HG03064 (cell line): ENCODE results near the gene PERM1.

Experiments
- ATAC-seq: cut with Tn5 transposase; IDR thresholded peaks from one replicate; pipeline ENCODE4 v1.9.1; 2021; ENCODE audit warnings: low read depth; ENCODE audit not compliant: unreplicated experiment

The PERM1 gene

DNA sequence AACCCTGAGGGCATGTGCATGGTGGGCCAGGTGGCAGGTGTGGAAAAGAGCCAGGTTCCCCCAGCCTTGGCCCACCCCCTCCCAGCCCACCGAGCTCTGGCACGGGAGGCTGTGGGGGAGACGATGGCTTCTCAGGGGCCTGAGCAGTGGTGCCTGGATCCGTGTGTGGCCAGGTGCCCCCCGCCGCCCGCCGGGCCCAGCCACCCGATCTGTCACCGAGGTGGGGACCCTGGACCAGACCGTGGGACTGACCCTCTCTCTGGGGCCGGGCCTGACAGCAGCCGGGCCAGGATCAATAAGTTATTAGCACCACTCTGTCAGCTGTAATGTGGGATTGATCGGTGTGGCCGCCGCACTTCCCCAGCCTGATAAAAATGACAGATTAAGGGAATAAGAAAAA lies 44.4 kb downstream of the PERM1 start:
- ATAC-seq: no peak

DNA sequence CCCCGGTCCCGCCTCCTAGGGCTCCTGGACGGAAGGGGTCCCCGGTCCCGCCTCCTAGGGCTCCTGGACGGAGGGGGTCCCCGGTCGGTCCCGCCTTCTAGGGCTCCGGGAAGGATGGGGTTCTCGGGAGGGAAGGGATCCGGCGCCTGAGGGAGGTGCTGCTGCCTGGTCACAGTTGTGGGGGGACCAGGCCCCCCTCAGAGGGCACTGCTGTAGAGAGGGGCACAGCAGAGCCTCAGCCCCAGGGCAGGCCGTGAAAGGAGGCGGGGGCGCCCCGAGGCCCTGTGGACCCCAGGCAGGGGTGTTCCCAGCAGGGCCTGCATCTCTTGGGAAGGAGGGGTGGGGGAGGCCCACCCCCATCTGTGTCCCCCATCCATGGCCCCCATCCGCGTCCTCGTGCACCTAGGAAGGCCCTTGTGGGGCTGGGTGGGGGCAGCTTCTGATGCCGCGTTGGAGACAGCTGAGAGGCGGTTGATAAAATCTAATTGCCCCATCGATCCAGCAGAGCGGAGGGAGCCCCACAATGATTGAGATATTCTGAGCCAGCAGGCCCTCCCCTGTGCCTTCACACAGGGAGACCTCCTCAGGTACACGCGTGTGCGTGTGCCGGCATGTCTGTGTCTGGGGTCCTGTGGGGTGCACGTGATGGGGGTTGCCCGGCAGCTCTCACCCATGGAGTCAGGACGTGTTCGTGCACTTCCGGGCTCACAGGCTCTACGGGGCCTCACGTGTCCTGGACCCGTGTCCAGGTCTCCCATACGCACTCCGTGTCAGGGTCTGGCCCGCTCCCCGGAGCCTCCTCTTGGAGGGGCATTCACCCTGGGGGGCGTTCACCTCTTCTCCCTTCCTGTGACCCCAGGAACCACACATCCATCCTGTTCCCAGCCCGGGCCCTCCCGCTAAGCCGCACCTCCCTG lies 45.3 kb downstream of the PERM1 start:
- no peak for ATAC-seq

DNA sequence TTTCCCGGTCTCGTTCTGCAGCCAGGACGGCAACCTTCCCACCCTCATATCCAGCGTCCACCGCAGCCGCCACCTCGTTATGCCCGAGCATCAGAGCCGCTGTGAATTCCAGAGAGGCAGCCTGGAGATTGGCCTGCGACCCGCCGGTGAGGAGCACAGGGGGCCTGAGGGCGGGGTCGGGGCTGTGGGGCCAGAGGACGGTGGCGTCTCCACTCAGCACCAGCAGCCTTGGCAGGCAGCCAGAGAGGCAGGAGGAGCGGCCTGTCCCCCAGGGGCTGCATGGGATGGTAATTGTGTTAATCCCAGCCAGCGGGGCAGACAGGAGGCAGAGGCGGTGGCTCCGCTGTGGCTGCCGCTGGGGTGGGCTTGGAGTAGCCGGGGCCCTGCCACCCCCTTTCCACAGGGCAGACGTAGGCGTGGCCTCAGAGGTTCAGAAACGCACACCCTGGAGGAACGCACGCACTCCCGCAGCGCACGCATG lies 46.1 kb downstream of the PERM1 start:
- no peak for ATAC-seq

DNA sequence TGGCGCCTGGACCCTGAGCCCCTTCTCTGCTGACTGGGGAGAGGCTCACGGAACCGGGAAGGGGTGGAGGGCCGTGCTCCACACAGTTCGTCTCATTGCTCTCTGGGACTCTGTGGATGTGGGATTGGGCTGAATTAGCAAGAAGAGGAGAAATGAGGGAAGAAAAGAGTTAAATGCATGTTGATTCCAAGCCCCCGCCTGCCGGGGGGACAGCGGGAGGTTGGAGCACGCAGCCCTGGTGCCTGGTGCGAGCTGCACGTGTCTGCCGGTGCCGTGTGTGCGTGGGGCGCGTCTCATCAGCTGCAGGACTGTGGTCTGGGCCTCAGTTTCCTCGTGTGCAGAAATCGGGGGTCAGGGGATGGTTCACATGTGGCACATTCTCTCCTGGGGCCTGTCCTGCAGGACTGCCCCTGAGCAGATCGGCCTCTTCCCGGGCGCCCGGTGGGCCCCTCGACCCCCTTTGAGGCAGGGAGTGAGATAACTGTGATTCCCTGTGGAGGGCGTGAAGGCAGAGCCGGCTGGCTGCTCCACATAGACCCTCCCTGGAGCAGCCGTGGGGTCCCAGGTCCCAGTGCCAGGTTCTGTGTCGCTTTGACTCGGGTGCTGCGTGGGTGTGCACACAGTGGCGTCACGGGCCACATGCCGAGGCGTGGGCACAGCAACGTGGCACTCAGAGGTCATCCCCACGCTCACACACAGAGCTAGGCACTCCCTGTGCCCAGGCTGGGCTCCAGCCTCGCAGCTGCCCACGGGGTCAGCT lies 46.7 kb downstream of the PERM1 start:
- ATAC-seq: no peak

DNA sequence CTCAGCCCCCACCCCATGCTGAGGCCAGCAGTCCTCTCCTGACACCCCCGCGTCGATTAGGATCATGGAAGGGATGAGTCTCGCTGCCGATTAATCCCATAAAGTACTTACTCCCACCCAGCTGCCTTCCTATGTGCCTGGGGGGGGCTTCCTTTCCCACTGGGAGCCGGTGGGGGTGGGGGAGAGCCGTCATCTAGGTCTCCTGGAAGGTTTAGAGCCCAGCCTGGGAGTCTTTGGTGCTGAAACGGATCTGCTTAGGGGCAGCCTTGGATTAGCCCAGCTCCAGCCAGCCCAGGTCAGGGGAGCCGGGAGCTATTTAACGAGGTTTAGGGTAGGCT lies 48.3 kb downstream of the PERM1 start:
- ATAC-seq: no peak

DNA sequence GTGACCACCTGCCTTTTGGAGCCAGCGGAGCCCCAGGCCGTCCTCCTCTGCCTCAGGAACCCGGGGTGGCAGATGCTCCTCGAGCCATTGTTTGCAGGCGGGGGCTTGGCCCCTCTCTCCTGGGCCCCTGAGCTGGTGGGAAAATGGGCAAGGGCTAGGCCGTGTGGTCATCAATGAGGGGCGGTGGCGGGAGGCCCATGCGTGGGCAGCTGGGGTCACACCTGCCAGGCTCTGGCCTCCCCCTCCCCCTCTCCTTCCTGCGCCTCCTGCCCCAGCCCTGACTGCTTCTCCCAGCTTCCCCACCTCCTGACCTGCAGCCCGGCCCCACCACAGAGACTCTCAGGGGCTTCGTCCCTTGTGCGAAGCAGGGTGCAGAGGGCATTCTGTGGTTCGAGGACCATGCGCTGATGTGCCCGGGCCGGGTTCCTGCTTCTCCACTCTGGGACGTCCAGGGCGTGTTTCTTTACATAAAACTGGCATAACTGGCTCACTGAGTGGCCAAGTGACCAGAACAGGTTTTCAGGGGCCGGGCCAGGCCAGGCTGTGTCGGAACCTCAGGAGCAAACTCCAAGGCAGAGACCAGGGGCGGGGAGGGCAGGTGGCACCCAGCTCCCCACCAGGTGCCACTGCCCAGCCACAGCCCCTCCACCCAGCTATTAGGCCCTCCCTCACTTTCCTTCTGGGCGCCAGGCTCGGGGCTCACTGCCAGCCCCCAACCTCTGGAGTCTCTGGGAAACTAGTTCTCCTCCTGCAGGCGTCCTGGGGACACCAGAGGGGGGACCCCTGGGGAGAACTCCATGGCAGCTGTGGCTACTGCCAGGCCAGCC lies 48.9 kb downstream of the PERM1 start:
- ATAC-seq: no peak

DNA sequence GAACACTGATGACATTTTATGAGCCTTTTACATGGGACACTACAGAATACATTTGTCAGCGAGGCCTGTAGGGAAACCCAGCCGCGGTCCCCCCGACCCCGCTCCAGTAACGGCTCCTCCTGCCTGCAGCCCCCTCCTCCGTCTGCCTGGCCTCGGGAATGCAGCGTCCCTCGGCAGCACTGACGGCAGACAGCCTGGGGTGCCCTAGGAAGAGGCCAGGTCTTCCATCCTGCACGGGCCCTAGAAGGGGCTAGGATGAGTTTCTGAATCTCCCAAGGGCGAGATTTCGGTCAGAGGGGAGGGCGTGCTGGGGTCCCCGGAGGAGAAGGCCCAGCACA lies 49.8 kb downstream of the PERM1 start:
- ATAC-seq: no peak

DNA sequence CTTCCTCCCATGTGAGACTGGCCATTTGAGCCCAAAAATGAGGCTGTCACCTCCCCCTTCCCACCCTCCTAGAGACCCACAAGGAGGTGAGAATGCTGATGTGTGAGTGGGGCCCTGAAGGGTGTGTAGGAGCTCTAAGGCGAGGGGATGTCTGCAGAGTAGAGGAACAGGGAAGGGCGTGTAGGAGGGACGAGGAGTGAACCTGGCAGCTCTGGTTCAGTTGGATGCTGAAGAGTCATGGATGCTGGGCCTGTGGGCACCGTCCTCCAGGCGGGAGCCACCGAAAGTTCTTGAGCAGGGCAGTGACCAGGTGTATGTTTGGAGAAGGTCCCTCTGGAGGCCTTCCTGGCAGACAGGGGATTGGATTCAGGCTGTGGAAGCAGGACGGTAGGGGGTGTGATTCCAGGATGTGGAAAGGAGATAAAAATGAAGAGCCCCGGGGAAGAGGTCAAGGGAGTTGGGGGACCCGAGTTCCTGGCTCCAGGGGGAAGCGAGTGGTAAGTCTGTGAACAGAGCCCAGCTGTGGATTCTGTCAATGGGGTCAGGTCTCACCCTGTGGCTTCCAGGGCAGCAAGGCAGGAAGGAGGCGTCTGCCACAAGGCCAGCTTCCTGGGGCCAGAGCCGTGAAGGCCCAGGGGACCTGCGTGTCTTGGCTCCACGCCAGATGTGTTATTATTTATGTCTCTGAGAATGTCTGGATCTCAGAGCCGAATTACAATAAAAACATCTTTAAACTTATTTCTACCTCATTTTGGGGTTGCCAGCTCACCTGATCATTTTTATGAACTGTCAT lies 50.3 kb downstream of the PERM1 start:
- ATAC-seq: no peak

DNA sequence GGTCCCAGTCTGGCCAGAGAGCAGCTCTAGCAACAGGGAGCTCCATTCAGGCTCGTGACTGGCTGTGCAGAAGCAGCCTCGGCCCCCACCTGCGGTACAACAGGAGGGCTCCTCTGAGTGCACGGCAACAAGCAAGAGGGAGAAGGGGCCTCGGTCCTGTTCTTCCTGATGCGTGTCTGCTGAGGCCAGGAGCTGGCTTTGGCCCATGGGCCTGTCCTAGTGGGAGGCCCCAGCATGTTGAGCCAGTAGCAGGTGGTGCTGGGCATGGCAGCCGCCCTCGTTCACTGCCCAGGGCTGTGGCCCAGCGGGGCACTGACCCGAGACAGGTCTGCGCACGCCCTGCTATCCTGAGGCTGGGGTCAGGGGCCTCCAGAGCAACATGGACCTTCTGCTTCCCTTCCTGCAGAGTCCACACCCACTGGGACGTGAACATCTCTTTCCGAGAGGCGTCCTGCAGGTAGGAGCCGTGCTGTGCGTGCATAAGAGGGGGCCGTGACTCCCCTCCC lies 51.2 kb downstream of the PERM1 start:
- no peak for ATAC-seq

DNA sequence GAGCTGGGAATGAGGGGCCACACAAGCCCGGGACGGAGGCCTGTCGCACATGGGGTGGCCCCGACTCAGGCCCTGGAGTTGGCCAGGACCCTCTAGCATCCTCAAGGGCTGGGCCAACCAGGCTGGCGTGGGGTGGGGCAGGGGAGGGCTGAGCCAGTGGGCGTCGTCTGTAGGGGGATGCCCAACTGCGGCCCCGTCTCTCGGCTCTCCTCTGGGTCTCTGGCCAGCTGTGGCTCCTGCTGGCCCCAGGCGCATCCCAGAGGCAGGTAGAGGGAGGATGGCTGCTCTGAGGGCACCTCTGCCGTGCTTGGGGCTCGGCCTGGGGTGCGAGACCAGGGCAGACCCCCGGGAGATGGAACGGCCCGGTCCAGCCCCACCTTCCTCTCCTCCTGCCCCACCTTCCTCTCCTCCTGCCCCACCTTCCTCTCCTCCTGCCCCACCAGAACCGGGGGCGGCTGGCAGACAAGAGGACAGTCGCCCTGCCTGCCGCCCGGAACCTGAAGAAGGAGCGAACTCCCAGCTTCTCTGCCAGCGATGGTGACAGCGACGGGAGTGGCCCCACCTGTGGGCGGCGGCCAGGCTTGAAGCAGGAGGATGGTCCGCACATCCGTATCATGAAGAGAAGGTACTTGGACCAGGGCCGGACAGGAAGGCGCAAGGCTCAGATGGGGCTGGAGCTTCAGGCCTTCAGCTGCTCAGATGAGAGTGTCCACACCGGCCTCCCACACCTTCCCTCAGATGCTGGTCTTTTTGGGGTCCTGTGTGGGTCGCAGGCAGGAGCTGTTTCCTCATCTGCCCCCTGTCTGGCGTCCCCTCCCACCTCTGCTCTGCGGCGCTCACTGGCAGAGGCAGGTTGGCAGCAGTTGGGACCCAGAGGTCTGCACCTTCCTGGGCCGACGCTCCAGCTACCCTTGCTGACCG lies 51.9 kb downstream of the PERM1 start:
- no peak for ATAC-seq

DNA sequence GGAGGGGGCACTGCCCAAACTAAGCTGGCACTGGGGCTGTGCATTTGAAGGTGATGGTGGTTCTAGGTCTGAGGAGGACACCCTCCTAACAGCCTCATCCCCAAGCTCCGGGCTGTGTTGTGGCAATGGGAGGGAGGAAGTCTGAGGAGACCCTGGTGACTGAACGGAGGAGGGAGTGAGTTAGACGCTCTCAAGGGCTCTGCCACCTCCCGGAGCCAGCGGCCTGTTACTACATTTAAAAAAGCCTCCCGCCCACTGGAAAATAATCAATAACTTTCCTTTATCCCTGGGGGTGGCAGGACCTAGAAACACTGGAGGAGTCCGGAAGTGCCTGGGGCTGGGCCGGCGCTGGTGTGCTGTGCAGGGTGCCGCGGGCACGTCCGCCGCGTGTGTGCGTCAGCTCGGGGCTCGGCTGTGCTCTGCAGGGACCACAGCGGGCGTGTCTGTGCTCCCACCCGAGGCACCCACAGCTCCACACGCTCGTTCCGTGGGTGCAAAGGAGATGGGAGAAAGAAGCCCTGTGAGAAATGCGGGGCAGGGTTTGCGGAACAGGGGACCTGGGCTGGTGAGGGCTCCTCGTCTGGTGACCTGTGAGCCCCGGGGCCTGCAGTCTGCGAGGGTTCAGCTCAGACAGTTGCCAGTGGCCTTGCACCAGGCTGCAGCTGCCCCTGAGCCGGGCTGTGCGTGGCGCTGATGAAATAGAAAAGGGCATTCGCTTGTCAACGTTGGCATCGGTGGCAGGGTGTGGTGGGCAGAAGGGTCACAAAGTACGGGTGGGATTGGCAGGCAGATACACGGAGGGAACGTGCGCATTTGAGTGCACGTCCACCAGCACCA lies 52.9 kb downstream of the PERM1 start:
- no peak for ATAC-seq

DNA sequence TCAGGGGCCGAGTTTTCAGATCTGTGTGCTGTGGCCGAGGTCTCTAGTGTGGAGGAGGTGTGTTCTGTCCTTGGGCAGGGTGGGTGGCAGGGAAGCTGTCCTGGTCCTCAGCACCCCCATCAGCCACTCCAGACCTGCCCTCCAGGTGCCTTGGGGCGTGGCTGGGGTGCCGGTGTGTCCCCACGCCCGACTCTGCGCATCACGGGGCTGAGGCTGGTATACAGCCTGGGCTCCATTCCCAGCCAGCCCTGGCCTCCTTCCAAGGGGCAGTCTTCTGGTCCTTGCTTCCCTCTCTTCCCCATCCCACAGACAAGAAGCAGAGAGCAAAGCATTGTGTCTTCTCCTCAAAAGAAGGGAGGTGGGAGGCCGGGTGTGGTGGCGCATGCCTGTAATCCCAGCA lies 54.1 kb downstream of the PERM1 start:
- no peak for ATAC-seq

DNA sequence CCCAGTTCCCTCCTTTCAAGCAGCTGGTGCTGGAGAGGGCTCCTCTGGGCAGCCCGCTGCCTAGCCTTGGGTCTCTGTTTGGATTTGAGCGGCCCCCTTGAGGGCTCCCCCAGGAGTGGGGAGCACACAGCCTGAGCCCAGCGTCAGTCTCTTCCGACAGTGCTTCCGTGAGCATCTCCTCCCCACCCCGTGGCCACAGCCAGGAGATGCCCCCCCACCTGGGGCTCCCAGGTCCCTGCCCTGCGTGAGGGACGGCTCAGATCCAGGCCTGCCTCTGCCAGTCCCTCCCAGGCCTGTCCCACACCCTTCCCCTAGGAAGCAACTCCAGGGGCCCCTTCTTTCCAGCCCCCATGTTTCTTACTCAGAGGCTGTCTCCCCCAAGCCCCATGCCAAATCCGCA lies 54.7 kb downstream of the PERM1 start:
- no peak for ATAC-seq

DNA sequence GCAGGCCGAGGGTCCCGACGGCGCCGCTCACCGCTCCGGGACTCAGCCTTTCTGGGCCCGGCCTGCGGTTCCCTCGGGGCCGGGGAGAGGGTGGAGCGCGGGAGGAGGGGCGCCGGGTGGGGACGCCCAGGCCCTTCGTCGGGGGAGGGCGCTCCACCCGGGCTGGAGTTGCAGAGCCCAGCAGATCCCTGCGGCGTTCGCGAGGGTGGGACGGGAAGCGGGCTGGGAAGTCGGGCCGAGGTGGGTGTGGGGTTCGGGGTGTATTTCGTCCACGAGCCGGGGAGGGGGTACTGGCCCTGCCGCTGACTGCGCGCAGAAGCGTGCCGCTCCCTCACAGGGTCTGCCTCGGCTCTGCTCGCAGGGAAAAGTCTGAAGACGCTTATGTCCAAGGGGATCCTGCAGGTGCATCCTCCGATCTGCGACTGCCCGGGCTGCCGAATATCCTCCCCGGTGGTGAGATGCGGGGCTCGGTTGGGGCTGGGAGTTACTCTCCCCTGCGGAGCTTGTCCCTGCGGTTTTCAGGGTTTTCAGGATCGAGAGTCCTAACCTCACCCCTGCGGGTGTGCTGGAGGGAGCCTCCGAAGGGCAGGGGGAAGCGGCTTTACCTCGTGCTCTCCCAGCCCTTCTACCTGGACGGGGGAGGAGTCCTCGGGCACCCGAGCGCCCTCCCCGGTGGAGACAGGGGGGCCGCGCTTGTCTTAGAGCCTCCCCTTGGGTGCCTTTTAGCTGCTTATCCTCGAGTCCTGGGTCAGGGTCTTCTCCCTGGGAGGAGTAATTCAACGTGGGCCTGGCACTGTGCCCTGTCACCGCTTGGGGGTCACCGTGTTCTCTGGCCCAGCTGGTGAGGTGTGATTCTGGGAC lies 56.1 kb downstream of the PERM1 start:
- ATAC-seq: no peak
